ENCODE measurements around the gene GPD1.

- TF ChIP-seq POLR2AphosphoS5 (IDR thresholded peaks at IDR 0.05), result no peak
- no peak for TF ChIP-seq CTCF (IDR thresholded peaks at IDR 0.05)
These were observed 24.0 kb upstream of the GPD1 start for GRCh38 chr12:50079771-50080170.
